Mesendoderm (in vitro differentiated cells): ENCODE results near the gene HSPB6.

ENCODE experiments used
- DNase-seq: peaks from one replicate; pipeline ENCODE4 v3.0.0; 2013
- H2AK5ac ChIP-seq: 2 replicates; pipeline ENCODE4 v1.6.1; 2013; ENCODE audit warnings: low read length, inconsistent platforms
- H2BK120ac ChIP-seq: 2 replicates; pipeline ENCODE4 v1.6.1; 2013; ENCODE audit warnings: low read depth, mild to moderate bottlenecking, low read length, moderate library complexity, mixed read lengths
- H2BK15ac ChIP-seq: replicated peaks from 2 replicates; pipeline ENCODE4 v1.6.1; 2013; ENCODE audit warnings: low read depth, mild to moderate bottlenecking, moderate library complexity
- H2BK5ac ChIP-seq: 2 replicates; pipeline ENCODE4 v1.6.1; 2013; ENCODE audit warnings: low read length, inconsistent platforms
- H3K18ac ChIP-seq: 2 replicates; pipeline ENCODE4 v1.6.1; 2013; ENCODE audit warnings: mild to moderate bottlenecking, low read length, mixed read lengths
- H3K23ac ChIP-seq: one replicate; pipeline ENCODE4 v1.6.1; 2013; ENCODE audit warnings: low read length
- H3K27ac ChIP-seq: 2 replicates; pipeline ENCODE4 v1.5.1; 2013; ENCODE audit warnings: low read depth, mild to moderate bottlenecking, inconsistent platforms, low read length, moderate library complexity
- H3K27me3 ChIP-seq: 2 replicates; pipeline ENCODE4 v1.6.1; 2013; ENCODE audit warnings: low read length, control low read depth, mild to moderate bottlenecking, inconsistent platforms; ENCODE audit not compliant: insufficient read depth, poor library complexity
- H3K36me3 ChIP-seq: 2 replicates; pipeline ENCODE4 v1.6.1; 2013; ENCODE audit warnings: low read length, inconsistent platforms; ENCODE audit not compliant: control insufficient read depth, insufficient read depth
- H3K4ac ChIP-seq: one replicate; pipeline ENCODE4 v1.6.1; 2013; ENCODE audit warnings: low read depth, mild to moderate bottlenecking, low read length, moderate library complexity
- H3K4me1 ChIP-seq: 2 replicates; pipeline ENCODE4 v1.6.1; 2013; ENCODE audit warnings: low read depth, low read length, inconsistent platforms; ENCODE audit not compliant: control insufficient read depth
- H3K4me2 ChIP-seq: 2 replicates; pipeline ENCODE4 v1.6.1; 2013; ENCODE audit warnings: low read length
- H3K4me3 ChIP-seq: 2 replicates; pipeline ENCODE4 v1.5.1; 2013; ENCODE audit warnings: mild to moderate bottlenecking, low read length
- H3K56ac ChIP-seq: one replicate; pipeline ENCODE4 v1.6.1; 2013; ENCODE audit warnings: low read length
- H3K79me1 ChIP-seq: 2 replicates; pipeline ENCODE4 v1.6.1; 2013; ENCODE audit warnings: low read length, inconsistent platforms
- H3K79me2 ChIP-seq: 2 replicates; pipeline ENCODE4 v1.6.1; 2013; ENCODE audit warnings: mild to moderate bottlenecking, low read length; ENCODE audit not compliant: control insufficient read depth, insufficient read depth
- H3K9ac ChIP-seq: 2 replicates; pipeline ENCODE4 v1.6.1; 2013; ENCODE audit warnings: low read length, inconsistent platforms
- H4K5ac ChIP-seq: one replicate; pipeline ENCODE4 v1.6.1; 2013; ENCODE audit warnings: low read length
- H4K8ac ChIP-seq: one replicate; pipeline ENCODE4 v1.6.1; 2013; ENCODE audit warnings: low read depth, mild to moderate bottlenecking, control low read depth, low read length, moderate library complexity
- WGBS: extraction: QIAGEN DNeasy Blood & Tissue Kit; methylation state at CpG from one replicate; pipeline ENCODE4 v1.1.7; 2013; ENCODE audit warnings: low lambda C conversion rate, missing lambda C conversion rate; ENCODE audit not compliant: insufficient coverage; ENCODE audit errors: extremely low coverage; 5-methylcytosine and 5-hydroxymethylcytosine counted together

The HSPB6 gene

DNA sequence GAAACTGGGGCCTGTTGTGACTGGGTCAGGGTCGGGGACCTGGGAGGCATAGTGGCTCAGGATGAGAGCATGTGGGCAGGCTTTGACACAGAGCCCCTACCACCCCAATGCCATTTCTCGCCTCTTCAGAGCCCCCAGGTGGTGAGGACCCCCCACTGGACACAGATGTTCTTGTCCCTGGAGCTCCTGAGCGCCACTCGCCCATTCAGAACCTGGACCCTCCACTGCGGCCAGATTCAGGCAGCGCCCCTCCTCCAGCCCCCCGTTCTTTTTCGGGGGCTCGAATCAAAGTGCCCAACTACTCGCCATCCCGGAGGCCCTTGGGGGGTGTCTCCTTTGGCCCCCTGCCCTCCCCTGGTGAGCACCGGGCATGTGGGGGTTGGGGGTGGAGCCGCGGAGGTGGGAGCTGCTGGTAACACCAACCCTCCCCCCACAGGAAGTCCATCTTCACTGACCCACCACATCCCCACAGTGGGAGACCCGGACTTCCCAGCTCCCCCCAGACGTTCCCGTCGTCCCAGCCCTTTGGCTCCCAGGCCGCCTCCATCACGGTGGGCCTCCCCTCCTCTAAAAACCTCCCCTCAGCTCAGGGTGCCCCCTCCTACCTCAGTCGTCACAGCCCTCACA, 24.9 kb downstream of the HSPB6 start:
- H3K27ac ChIP-seq: no peak overlapping the region
- no peak overlapping the region for H3K23ac ChIP-seq
- no peaks in the 10 kb centered on the region for H3K4me1 ChIP-seq
- no peaks in the 10 kb centered on the region for H3K79me2 ChIP-seq
- no peak for DNase-seq
- peaks cover 22% of the 10 kb centered on the region for H3K36me3 ChIP-seq
- H4K5ac ChIP-seq: no peak overlapping the region
- no peak overlapping the region for H2BK120ac ChIP-seq
- no peaks in the 10 kb centered on the region for H3K27me3 ChIP-seq
- no peak overlapping the region for H2BK15ac ChIP-seq
- no peak overlapping the region for H3K9ac ChIP-seq
- H2AK5ac ChIP-seq: no peak overlapping the region
- H3K4ac ChIP-seq: no peak overlapping the region
- no peak overlapping the region for H4K8ac ChIP-seq
- no peak overlapping the region for H3K4me2 ChIP-seq
- WGBS: no CpG with 5 or more reads among the region's 21 CpGs
- H3K56ac ChIP-seq: no peak overlapping the region
- no peak overlapping the region for H3K4me3 ChIP-seq
- H2BK5ac ChIP-seq: no peak overlapping the region
- H3K79me1 ChIP-seq: no peaks in the 10 kb centered on the region
- no peak overlapping the region for H3K18ac ChIP-seq

DNA sequence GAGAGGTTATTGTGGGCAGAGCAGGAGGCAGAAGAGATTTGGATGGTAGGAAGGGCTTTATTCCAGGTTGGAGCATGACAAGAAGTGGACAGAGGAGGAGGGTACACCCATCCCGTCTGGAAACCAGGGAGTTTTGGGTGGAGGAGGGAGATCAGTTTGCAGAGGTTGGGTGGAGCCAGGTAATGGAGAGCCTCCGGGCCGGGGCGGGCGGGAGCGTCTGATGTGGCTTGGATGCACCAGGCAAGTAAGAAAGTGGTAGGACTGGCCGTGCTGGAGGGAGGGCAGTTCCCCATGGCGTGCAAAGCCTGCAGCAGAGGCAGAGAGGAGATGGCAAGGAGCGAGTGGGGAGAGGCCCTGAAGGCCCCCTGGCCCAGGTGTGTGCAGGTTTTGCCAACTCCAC, 25.5 kb downstream of the HSPB6 start:
- Histone ChIP-seq H2AK5ac (no peak overlapping the region), H3K9ac (no peak overlapping the region), H3K27ac (no peak overlapping the region), H3K23ac (no peak overlapping the region), H3K79me1 (no peaks in the 10 kb centered on the region), H3K4me2 (no peak overlapping the region), H3K18ac (no peak overlapping the region), H2BK5ac (no peak overlapping the region), H3K4me1 (no peaks in the 10 kb centered on the region), H3K79me2 (no peaks in the 10 kb centered on the region), H3K4me3 (no peak overlapping the region), H4K8ac (no peak overlapping the region), H4K5ac (no peak overlapping the region), H3K36me3 (peaks cover 20% of the 10 kb centered on the region), H3K27me3 (no peaks in the 10 kb centered on the region), H3K4ac (no peak overlapping the region), H2BK120ac (no peak overlapping the region), H3K56ac (no peak overlapping the region), H2BK15ac (no peak overlapping the region)
- DNase-seq: no peak
- WGBS: no CpG with 5 or more reads among the region's 9 CpGs

DNA sequence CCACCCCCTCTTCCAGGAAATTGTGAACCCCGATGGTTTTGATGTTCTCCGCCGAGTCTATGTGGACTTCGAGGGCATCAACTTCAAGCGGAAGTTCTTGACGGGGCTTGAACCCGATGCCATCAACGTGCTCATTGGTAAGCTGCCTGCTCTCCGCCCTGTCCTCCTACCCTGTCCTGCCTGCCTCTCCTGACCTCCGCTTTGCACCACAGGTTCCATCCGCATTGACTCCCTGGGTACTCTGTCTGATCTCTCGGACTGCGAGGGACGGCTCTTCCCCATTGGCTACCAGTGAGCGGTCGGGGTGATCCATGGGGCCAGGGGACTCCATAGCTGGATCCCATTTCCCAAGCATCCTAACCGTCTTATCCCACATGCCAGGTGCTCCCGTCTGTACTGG, 26.5 kb downstream of the HSPB6 start:
- no peak overlapping the region for H3K4ac ChIP-seq
- H3K23ac ChIP-seq: no peak overlapping the region
- no peak overlapping the region for H3K18ac ChIP-seq
- H2BK5ac ChIP-seq: no peak overlapping the region
- no peak overlapping the region for H2BK120ac ChIP-seq
- H4K5ac ChIP-seq: no peak overlapping the region
- H3K56ac ChIP-seq: no peak overlapping the region
- H3K36me3 ChIP-seq: peaks cover 23% of the 10 kb centered on the region
- no peaks in the 10 kb centered on the region for H3K79me1 ChIP-seq
- no peak overlapping the region for H2AK5ac ChIP-seq
- H3K9ac ChIP-seq: no peak overlapping the region
- H3K79me2 ChIP-seq: no peaks in the 10 kb centered on the region
- H3K27me3 ChIP-seq: no peaks in the 10 kb centered on the region
- H4K8ac ChIP-seq: no peak overlapping the region
- no CpG with 5 or more reads among the region's 18 CpGs for WGBS
- no peak overlapping the region for H3K27ac ChIP-seq
- no peak for DNase-seq
- no peak overlapping the region for H2BK15ac ChIP-seq
- H3K4me3 ChIP-seq: no peak overlapping the region
- H3K4me2 ChIP-seq: no peak overlapping the region
- H3K4me1 ChIP-seq: no peaks in the 10 kb centered on the region

DNA sequence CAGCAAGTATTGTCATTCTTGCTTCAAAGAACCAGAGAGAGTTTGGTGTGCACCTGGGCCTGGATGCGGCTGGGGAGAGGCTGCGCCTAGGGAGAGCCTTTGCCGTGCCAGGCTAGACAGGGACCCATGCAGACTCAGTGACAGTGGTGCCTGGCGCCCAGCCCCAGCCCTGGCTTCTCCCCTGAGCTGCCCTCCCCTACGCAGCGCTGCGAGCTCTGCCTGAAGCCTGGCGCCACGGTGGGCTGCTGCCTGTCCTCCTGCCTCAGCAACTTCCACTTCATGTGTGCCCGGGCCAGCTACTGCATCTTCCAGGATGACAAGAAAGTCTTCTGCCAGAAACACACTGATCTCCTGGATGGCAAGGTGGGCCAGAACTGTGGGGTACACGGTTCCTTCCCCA, 27.1 kb downstream of the HSPB6 start:
- H3K4me1 ChIP-seq: no peaks in the 10 kb centered on the region
- H3K56ac ChIP-seq: no peak overlapping the region
- H2BK5ac ChIP-seq: no peak overlapping the region
- no peak overlapping the region for H2BK15ac ChIP-seq
- no peak overlapping the region for H3K4me2 ChIP-seq
- no peak overlapping the region for H4K5ac ChIP-seq
- no peak overlapping the region for H4K8ac ChIP-seq
- no peak overlapping the region for H3K9ac ChIP-seq
- no peaks in the 10 kb centered on the region for H3K27me3 ChIP-seq
- H3K4ac ChIP-seq: no peak overlapping the region
- no peak overlapping the region for H3K4me3 ChIP-seq
- no peak overlapping the region for H3K18ac ChIP-seq
- no peak overlapping the region for H3K23ac ChIP-seq
- H3K79me1 ChIP-seq: no peaks in the 10 kb centered on the region
- H2BK120ac ChIP-seq: no peak overlapping the region
- no CpG with 5 or more reads among the region's 11 CpGs for WGBS
- H3K79me2 ChIP-seq: no peaks in the 10 kb centered on the region
- H3K36me3 ChIP-seq: peaks cover 25% of the 10 kb centered on the region
- DNase-seq: no peak
- no peak overlapping the region for H2AK5ac ChIP-seq
- no peak overlapping the region for H3K27ac ChIP-seq

DNA sequence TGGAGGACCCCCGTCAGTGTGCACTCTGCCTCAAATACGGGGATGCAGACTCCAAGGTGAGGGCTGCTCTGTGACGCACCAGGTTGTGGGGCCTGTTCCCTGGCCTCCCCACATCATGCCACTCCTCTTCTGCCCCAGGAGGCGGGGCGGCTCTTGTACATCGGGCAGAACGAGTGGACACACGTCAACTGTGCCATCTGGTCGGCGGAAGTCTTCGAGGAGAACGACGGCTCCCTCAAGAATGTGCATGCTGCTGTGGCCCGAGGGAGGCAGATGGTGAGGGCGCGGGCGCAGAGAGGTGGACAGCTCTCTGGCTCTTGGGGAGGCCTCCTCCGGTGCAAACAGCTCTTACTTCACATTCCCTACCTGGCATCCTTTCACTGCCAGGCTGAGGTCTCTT, 27.8 kb downstream of the HSPB6 start:
- no peaks in the 10 kb centered on the region for H3K27me3 ChIP-seq
- H3K27ac ChIP-seq: no peak overlapping the region
- no peaks in the 10 kb centered on the region for H3K4me1 ChIP-seq
- H3K4me2 ChIP-seq: no peak overlapping the region
- no peak overlapping the region for H3K23ac ChIP-seq
- no peak overlapping the region for H3K4me3 ChIP-seq
- H3K79me2 ChIP-seq: no peaks in the 10 kb centered on the region
- peaks cover 26% of the 10 kb centered on the region for H3K36me3 ChIP-seq
- no peak overlapping the region for H3K18ac ChIP-seq
- H2AK5ac ChIP-seq: no peak overlapping the region
- H4K8ac ChIP-seq: no peak overlapping the region
- no peak overlapping the region for H2BK15ac ChIP-seq
- H3K4ac ChIP-seq: no peak overlapping the region
- H2BK5ac ChIP-seq: no peak overlapping the region
- no peak overlapping the region for H2BK120ac ChIP-seq
- WGBS: no CpG with 5 or more reads among the region's 18 CpGs
- H3K9ac ChIP-seq: no peak overlapping the region
- no peak for DNase-seq
- H4K5ac ChIP-seq: no peak overlapping the region
- H3K79me1 ChIP-seq: no peaks in the 10 kb centered on the region
- H3K56ac ChIP-seq: no peak overlapping the region
